DMS79 treated with DMSO at 0.1 percent for 48 hours (cell line): ENCODE results near the gene ADRA2C.

ENCODE experiments used
- DNase-seq: peaks from one replicate; lab custom pipeline; 2025; lab: John Stamatoyannopoulos, UW

Gene ADRA2C

GRCh38 chr4:3733195-3733594 is 33.0 kb upstream of the ADRA2C start:
- DNase-seq = no peak

GRCh38 chr4:3735196-3735595 is 31.0 kb upstream of the ADRA2C start:
- no peak for DNase-seq

GRCh38 chr4:3736290-3736689 is 29.9 kb upstream of the ADRA2C start:
- DNase-seq = no peak

GRCh38 chr4:3736806-3737205 is 29.4 kb upstream of the ADRA2C start:
- DNase-seq = no peak

- no peak for DNase-seq
These were observed 26.6 kb upstream of the ADRA2C start for GRCh38 chr4:3739577-3739976.

GRCh38 chr4:3740256-3740655 is 25.9 kb upstream of the ADRA2C start:
- no peak for DNase-seq

GRCh38 chr4:3741217-3742011 is 24.8 kb upstream of the ADRA2C start:
- no peak for DNase-seq

- DNase-seq = no peak
These were observed 23.6 kb upstream of the ADRA2C start for GRCh38 chr4:3742610-3743009.

- DNase-seq = no peak
These were observed 22.0 kb upstream of the ADRA2C start for GRCh38 chr4:3744232-3744631.

- no peak for DNase-seq
These were observed 21.3 kb upstream of the ADRA2C start for GRCh38 chr4:3744901-3745300.

GRCh38 chr4:3745886-3746656 is 20.1 kb upstream of the ADRA2C start:
- no peak for DNase-seq

GRCh38 chr4:3746701-3747580 is 19.2 kb upstream of the ADRA2C start:
- DNase-seq = no peak

GRCh38 chr4:3747581-3747904 is 18.6 kb upstream of the ADRA2C start:
- DNase-seq = no peak

- DNase-seq = peak; percentile 14
These were observed 17.9 kb upstream of the ADRA2C start for GRCh38 chr4:3748136-3748898.

GRCh38 chr4:3749081-3749480 is 17.1 kb upstream of the ADRA2C start:
- no peak for DNase-seq

GRCh38 chr4:3750334-3750733 is 15.9 kb upstream of the ADRA2C start:
- DNase-seq = no peak

- DNase-seq = no peak
These were observed 14.2 kb upstream of the ADRA2C start for GRCh38 chr4:3752022-3752421.

GRCh38 chr4:3753726-3754412 is 12.3 kb upstream of the ADRA2C start:
- no peak for DNase-seq

- no peak for DNase-seq
These were observed 9.7 kb upstream of the ADRA2C start for GRCh38 chr4:3756343-3757059.

- DNase-seq = no peak
These were observed 6.9 kb upstream of the ADRA2C start for GRCh38 chr4:3759236-3759635.

GRCh38 chr4:3760346-3760745 is 5.8 kb upstream of the ADRA2C start:
- DNase-seq = no peak
